Right atrium auricular region (tissue), 2 donors: ENCODE results near the gene LRTM2. TPM values are rescaled to one million over a fixed set of nuclear protein-coding genes. Genes with fewer than 3 reads are reported as not detected.

Source experiments
- DNase-seq: peaks from one replicate; pipeline ENCODE4 v3.0.0-alpha.2; 2019; ENCODE audit warnings: low spot score
- H3K27ac ChIP-seq, 2 donors: fragments of 200-600 bp; sonication (generic); 1 replicate in 1 of 2; 2 replicates in 1 of 2; pipeline ENCODE4 v1.5.1; 2016 to 2019
- H3K27me3 ChIP-seq, 2 donors: fragments of 200-600 bp; sonication (generic); one replicate each; pipeline versions ENCODE4 v1.5.1 to v1.6.0; 2017 to 2019
- H3K36me3 ChIP-seq: fragments of 200-600 bp; sonication (generic); one replicate; pipeline ENCODE4 v1.5.1; 2016
- H3K4me1 ChIP-seq, 2 donors: fragments of 200-600 bp; sonication (generic); one replicate each; pipeline versions ENCODE4 v1.5.1 to v1.6.0; 2017 to 2019
- H3K4me3 ChIP-seq, 2 donors: fragments of 200-600 bp; sonication (generic); 1 replicate in 1 of 2; 2 replicates in 1 of 2; pipeline ENCODE4 v1.5.1; 2017 to 2019; ENCODE audit warnings: mild to moderate bottlenecking in 1 of 2, moderate library complexity in 1 of 2
- H3K9me3 ChIP-seq, 2 donors: fragments of 200-600 bp; sonication (generic); one replicate each; pipeline ENCODE4 v1.5.1; 2019
- total RNA-seq, 2 donors: library from RNA; depleted of rRNA; stranded (reverse); fragments of >200 nt; gene quantifications; one replicate each; pipeline ENCODE4 v1.1.0, GENCODE V29; 2016
- TF ChIP-seq, protein P1 (sequence below), 2 donors: fragments of 200-600 bp; sonication (generic); IDR thresholded peaks; one replicate each; pipeline ENCODE4 v1.5.1; 2019; ENCODE audit warnings: antibody characterized with exemption in 2 of 2

LRTM2 gene
- total RNA-seq, 2 donors from 2014 or later = not detected

GRCh38 chr12:1855241-1855640, 34.9 kb downstream of the LRTM2 start:
- Histone ChIP-seq H3K27ac (no peak overlapping the region), H3K27me3 (no peaks in the 10 kb centered on the region), H3K4me3 (no peak overlapping the region), H3K36me3 (no peaks in the 10 kb centered on the region), H3K4me1 (no peaks in the 10 kb centered on the region), H3K9me3 (peaks cover 3 to 29% of the 10 kb centered on the region in 2 donors)
- DNase-seq = no peak
- TF ChIP-seq, protein P1, sequence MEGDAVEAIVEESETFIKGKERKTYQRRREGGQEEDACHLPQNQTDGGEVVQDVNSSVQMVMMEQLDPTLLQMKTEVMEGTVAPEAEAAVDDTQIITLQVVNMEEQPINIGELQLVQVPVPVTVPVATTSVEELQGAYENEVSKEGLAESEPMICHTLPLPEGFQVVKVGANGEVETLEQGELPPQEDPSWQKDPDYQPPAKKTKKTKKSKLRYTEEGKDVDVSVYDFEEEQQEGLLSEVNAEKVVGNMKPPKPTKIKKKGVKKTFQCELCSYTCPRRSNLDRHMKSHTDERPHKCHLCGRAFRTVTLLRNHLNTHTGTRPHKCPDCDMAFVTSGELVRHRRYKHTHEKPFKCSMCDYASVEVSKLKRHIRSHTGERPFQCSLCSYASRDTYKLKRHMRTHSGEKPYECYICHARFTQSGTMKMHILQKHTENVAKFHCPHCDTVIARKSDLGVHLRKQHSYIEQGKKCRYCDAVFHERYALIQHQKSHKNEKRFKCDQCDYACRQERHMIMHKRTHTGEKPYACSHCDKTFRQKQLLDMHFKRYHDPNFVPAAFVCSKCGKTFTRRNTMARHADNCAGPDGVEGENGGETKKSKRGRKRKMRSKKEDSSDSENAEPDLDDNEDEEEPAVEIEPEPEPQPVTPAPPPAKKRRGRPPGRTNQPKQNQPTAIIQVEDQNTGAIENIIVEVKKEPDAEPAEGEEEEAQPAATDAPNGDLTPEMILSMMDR (IDR thresholded peaks at IDR 0.05) = no peak

DNA sequence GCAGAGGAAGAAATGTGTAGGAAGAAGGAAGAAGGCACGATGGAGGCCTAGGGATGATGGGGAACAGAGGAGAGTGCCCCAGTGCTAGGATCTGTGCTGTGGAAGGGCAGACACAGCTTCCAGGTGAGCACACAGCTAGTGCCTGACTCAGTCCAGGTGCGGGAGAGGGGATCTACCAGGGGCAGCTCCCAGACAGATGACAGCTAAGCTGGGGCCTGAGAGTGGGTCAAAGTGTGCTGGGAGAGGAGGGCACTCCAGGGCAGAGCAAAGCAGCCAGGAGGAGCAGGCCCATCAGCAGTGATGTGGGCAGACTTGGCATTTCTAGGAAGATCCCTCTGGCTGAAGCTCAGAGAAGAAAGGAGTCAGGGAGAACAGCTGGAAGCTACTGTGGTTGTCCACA, 36.7 kb downstream of the LRTM2 start:
- no peaks in the 10 kb centered on the region for H3K27me3 ChIP-seq
- H3K27ac ChIP-seq = no peak overlapping the region
- H3K4me3 ChIP-seq = no peak overlapping the region
- no peaks in the 10 kb centered on the region for H3K36me3 ChIP-seq
- no peaks in the 10 kb centered on the region for H3K4me1 ChIP-seq
- TF ChIP-seq, protein P1 (IDR thresholded peaks at IDR 0.05) = no peak
- no peak for DNase-seq
- H3K9me3 ChIP-seq = peaks cover 3 to 29% of the 10 kb centered on the region in 2 donors

GRCh38 chr12:1857821-1858220, 37.5 kb downstream of the LRTM2 start:
- DNase-seq = no peak
- no peak overlapping the region for H3K27ac ChIP-seq
- TF ChIP-seq, protein P1 (IDR thresholded peaks at IDR 0.05) = no peak

GRCh38 chr12:1858456-1858855, 38.1 kb downstream of the LRTM2 start:
- Histone ChIP-seq H3K9me3 (peaks cover 3 to 29% of the 10 kb centered on the region in 2 donors), H3K36me3 (no peaks in the 10 kb centered on the region), H3K4me1 (no peaks in the 10 kb centered on the region), H3K27ac (no peak overlapping the region), H3K4me3 (no peak overlapping the region), H3K27me3 (no peaks in the 10 kb centered on the region)
- no peak for DNase-seq
- TF ChIP-seq, protein P1 (IDR thresholded peaks at IDR 0.05) = no peak

More at GRCh38 chr12:1857821-1858220, 37.5 kb downstream of the LRTM2 start:
- Histone ChIP-seq H3K4me3 (no peak overlapping the region), H3K36me3 (no peaks in the 10 kb centered on the region), H3K9me3 (peaks cover 3 to 29% of the 10 kb centered on the region in 2 donors), H3K27me3 (no peaks in the 10 kb centered on the region), H3K4me1 (no peaks in the 10 kb centered on the region)

- Histone ChIP-seq H3K9me3 (peaks cover 3 to 25% of the 10 kb centered on the region in 2 donors), H3K36me3 (no peaks in the 10 kb centered on the region), H3K27me3 (no peaks in the 10 kb centered on the region), H3K4me1 (no peaks in the 10 kb centered on the region), H3K4me3 (no peak overlapping the region), H3K27ac (no peak overlapping the region)
- TF ChIP-seq, protein P1 (IDR thresholded peaks at IDR 0.05) = no peak
- no peak for DNase-seq
Observed at GRCh38 chr12:1859643-1860042, 39.3 kb downstream of the LRTM2 start.

GRCh38 chr12:1862973-1863372, 42.6 kb downstream of the LRTM2 start:
- DNase-seq = no peak
- TF ChIP-seq, protein P1 (IDR thresholded peaks at IDR 0.05) = no peak
- H3K4me1 ChIP-seq = no peaks in the 10 kb centered on the region
- H3K4me3 ChIP-seq = no peak overlapping the region
- H3K36me3 ChIP-seq = no peaks in the 10 kb centered on the region
- no peak overlapping the region for H3K27ac ChIP-seq
- peaks cover 0 to 4% of the 10 kb centered on the region in 2 donors for H3K9me3 ChIP-seq
- H3K27me3 ChIP-seq = no peaks in the 10 kb centered on the region
